GM12875 (cell line): ENCODE results near the gene GABARAPL1.
"Not testable (repeated sequence)": the region's sequence is repeated elsewhere in the genome, so short reads cannot be mapped to it uniquely, and the experiment has no call there.

ENCODE experiments used
- H3K4me3 ChIP-seq: one replicate; pipeline ENCODE4 v1.5.1; 2011; ENCODE audit warnings: low read depth, low read length, control low read depth
- TF ChIP-seq, protein P1 (sequence below): IDR thresholded peaks from 2 replicates; pipeline ENCODE4 v1.5.1; 2011; ENCODE audit warnings: low read depth, mild to moderate bottlenecking, control low read depth, inconsistent platforms, low read length, moderate library complexity, borderline replicate concordance; ENCODE audit not compliant: insufficient read depth

GABARAPL1 gene

DNA sequence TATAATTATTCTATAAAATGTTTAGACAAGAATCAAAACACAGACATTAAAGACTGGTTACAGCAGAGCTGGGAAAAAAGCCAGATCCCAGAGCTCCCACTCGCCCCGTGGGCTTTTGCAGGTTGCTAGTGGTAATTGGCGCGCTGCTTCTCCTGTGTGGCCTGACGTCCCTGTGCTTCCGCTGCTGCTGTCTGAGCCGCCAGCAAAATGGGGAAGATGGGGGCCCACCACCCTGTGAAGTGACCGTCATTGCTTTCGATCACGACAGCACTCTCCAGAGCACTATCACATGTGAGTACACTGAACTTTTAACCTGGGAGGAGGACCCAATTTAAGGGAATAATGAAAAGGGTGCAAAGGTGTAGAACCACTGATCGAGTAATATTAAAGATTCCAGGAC lies 26.4 kb upstream of the GABARAPL1 start:
- TF ChIP-seq, protein P1, sequence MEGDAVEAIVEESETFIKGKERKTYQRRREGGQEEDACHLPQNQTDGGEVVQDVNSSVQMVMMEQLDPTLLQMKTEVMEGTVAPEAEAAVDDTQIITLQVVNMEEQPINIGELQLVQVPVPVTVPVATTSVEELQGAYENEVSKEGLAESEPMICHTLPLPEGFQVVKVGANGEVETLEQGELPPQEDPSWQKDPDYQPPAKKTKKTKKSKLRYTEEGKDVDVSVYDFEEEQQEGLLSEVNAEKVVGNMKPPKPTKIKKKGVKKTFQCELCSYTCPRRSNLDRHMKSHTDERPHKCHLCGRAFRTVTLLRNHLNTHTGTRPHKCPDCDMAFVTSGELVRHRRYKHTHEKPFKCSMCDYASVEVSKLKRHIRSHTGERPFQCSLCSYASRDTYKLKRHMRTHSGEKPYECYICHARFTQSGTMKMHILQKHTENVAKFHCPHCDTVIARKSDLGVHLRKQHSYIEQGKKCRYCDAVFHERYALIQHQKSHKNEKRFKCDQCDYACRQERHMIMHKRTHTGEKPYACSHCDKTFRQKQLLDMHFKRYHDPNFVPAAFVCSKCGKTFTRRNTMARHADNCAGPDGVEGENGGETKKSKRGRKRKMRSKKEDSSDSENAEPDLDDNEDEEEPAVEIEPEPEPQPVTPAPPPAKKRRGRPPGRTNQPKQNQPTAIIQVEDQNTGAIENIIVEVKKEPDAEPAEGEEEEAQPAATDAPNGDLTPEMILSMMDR, result no peak
- no peak overlapping the region for H3K4me3 ChIP-seq

DNA sequence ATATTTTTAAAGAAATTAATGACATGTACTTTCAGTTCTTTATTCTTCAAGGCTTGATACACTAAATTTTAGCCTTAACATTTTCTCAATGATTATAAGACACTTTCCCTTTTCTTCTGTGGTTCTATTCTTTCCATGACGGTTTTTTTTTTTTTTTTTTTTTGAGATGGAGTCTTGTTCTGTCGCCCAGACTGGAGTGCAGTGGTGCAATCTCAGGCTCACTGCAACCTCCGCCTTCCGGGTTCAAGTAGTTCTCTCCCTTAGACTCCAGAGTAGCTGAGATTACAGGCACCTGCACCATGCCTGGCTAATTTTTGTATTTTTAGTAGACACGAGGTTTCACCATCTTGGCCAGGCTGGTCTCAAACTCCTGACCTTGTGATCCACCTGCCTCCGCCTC lies 25.7 kb upstream of the GABARAPL1 start:
- H3K4me3 ChIP-seq, result not testable (repeated sequence)

DNA sequence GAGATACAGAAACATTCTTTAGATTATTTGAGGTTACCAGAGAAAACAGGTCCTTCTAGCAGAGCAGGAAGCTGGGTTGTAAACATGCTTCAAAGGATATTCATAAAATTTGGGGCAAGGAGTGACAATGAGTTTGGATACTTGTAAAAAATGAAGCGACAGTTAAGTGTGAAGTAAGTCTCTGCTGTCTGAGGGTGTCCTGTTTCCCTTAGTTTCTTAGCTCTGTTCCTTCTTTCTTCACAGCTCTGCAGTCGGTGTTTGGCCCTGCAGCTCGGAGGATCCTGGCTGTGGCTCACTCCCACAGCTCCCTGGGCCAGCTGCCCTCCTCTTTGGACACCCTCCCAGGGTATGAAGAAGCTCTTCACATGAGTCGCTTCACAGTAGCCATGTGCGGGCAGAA lies 23.0 kb upstream of the GABARAPL1 start:
- H3K4me3 ChIP-seq, result no peak overlapping the region
- TF ChIP-seq, protein P1, result no peak

DNA sequence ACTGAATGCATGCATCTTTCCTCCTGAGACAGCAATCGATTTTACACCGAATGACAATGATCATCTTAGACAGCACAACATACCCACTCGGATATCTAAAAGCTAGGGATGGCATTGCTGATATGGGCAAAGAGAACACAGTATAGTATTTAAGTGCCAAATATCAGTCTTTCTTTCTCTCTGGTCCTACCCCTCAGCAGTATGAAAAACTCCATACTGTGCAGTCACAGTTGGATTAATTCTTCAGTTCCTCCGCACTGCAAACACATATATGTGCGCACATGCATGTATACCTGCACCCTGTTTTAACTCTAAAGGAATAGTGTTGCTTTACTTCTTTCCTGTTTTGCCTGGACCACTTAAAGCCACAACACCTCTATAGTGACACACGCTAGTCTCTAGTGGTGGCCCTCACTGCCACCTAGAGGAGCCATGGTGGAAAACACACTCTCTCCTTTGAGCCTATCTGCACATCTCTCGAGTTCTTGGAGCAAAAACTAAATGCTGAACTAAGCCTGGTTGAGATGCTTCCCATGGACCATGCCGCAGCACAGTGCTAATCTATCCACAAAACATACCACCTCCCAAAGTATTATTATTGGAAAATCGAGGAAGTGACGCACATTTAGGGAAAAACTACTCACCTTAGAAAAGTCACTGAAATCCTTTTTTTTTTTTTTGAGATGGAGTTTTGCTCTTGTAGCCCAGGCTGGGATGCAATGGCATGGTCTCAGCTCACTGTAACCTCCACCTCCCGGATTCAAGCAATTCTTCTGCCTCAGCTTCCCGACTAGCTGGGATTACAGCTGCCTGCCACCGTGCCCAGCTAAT lies 21.9 kb upstream of the GABARAPL1 start:
- no peak overlapping the region for H3K4me3 ChIP-seq
- TF ChIP-seq, protein P1, result peak; percentile 78

DNA sequence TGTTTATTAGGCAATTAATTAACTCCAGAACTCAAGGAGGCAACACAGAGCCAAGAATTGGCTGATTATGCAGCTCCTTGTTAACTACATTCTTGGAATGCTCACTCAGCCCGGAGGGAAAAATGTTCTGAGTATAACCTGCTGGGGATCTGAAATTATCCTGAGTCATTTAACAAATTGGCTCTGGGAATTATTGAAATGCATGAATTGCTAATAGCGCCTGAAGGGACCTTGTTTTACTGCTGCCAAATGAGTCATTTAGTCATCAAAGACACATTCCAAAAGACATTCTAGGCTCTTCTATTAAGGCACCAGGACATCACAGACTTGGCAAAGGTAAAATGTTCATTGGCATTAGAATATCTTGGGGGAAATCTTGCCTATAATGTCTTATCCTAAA lies 20.8 kb upstream of the GABARAPL1 start:
- no peak overlapping the region for H3K4me3 ChIP-seq
- TF ChIP-seq, protein P1, result no peak

DNA sequence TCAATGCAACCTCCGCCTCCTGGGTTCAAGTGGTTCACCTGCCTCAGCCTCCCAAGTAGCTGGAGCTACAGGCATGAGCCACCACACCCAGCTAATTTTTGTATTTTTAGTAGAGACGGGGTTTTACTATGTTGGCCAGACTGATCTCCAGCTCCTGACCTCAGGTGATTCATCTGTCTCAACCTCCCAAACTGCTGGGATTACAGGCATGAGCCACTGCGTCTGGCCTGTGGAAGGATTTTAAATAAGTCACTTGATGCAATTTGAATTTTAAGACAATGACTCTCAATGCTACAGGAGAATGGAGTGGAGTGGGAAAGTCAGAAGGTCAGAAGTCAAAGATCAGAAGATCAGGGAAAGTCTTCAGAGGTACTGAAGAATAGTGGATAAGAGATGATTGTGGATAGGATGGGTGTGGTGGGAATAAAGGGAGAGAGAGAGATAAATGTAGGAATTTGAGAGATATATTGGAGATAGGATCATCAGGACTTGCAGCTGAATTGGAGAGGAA lies 18.5 kb upstream of the GABARAPL1 start:
- H3K4me3 ChIP-seq, result no peak overlapping the region
- TF ChIP-seq, protein P1, result no peak

DNA sequence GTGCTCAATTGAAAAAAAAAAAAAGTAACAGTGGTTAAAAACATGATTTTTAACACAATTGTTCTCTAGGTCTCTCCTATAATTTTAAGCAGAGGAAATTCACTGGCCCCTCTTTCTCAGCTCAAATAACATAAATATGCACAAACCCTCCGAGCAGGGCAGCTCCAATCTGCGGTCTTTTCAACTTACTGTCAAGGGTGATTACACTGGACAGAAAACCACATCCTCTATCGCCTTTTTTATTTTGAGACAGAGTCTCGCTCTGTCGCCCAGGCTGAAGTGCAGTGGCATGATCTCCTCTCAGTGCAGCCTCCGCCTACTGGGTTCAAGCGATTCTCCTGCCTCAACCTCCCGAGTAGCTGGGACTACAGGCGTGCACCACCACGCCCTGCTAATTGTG lies 16.5 kb upstream of the GABARAPL1 start:
- TF ChIP-seq, protein P1, result no peak
- no peak overlapping the region for H3K4me3 ChIP-seq
